Caco-2 (cell line): Measurements from ENCODE around the gene TSPAN1. TPM values are rescaled to one million over a fixed set of nuclear protein-coding genes. Genes with fewer than 3 reads are reported as not detected.

Experiments
- BruUV-seq: library from RNA; stranded (reverse); fragments of 400-500 nt; replicated peaks from 2 replicates; lab custom pipeline; 2021; lab: Mats Ljungman, UMichigan
- CTCF ChIA-PET: fragments of 300-600 bp; sonication (Branson Sonifier 250); formaldehyde crosslinking; loops from one replicate; lab custom pipeline; 2022; ENCODE audit warnings: antibody characterized with exemption; lab: Charles Lee
- POLR2A ChIA-PET: fragments of 300-600 bp; sonication (Branson Sonifier 250); formaldehyde crosslinking; loops from one replicate; lab custom pipeline; 2022; ENCODE audit warnings: antibody characterized with exemption; lab: Charles Lee
- DNase-seq, 2 experiments: peaks; one replicate each; pipeline versions ENCODE4 v3.0.0 to v3.0.0-alpha.2; 2020 to 2022
- H3K27me3 ChIP-seq: replicated peaks from 2 replicates; pipeline ENCODE4 v1.6.0; 2011; ENCODE audit warnings: low read length; ENCODE audit not compliant: control insufficient read depth, insufficient read depth
- H3K36me3 ChIP-seq: 2 replicates; pipeline ENCODE4 v1.5.1; 2011; ENCODE audit warnings: low read length; ENCODE audit not compliant: control insufficient read depth, insufficient read depth
- H3K4me1 ChIP-seq: fragments of 250-450 bp; sonication (Bioruptor Pico); 2 replicates; pipeline ENCODE4 v1.5.1; 2020; ENCODE audit warnings: mild to moderate bottlenecking
- H3K4me3 ChIP-seq: 2 replicates; pipeline ENCODE4 v1.5.1; 2011; ENCODE audit warnings: low read depth, mild to moderate bottlenecking, control low read depth, low read length
- H3K9me3 ChIP-seq: fragments of 250-450 bp; sonication (Bioruptor Pico); 2 replicates; pipeline ENCODE4 v1.5.1; 2020; ENCODE audit warnings: mild to moderate bottlenecking, moderate library complexity
- H3K27ac Mint-ChIP-seq: one replicate; pipeline ENCODE4 v1.8.0; 2022; ENCODE audit warnings: mixed read lengths; ENCODE audit not compliant: unreplicated experiment
- H3K27me3 Mint-ChIP-seq: one replicate; pipeline ENCODE4 v1.8.0; 2022; ENCODE audit warnings: mixed read lengths; ENCODE audit not compliant: insufficient read depth, unreplicated experiment
- H3K36me3 Mint-ChIP-seq: one replicate; pipeline ENCODE4 v1.8.0; 2022; ENCODE audit warnings: mild to moderate bottlenecking, mixed read lengths; ENCODE audit not compliant: insufficient read depth, unreplicated experiment
- H3K4me1 Mint-ChIP-seq: one replicate; pipeline ENCODE4 v1.8.0; 2022; ENCODE audit warnings: low read depth, mixed read lengths; ENCODE audit not compliant: unreplicated experiment
- H3K4me3 Mint-ChIP-seq: one replicate; pipeline ENCODE4 v1.8.0; 2022; ENCODE audit warnings: mild to moderate bottlenecking, moderate library complexity, mixed read lengths; ENCODE audit not compliant: unreplicated experiment
- H3K9me3 Mint-ChIP-seq: one replicate; pipeline ENCODE4 v1.8.0; 2022; ENCODE audit warnings: mixed read lengths; ENCODE audit not compliant: unreplicated experiment
- intact Hi-C: fragments of 100-400 bp; cut with micrococcal nuclease; formaldehyde crosslinking; loops from one replicate; pipeline ENCODE4 v1.10.0; 2022; ENCODE audit not compliant: unreplicated experiment
- total RNA-seq: library from RNA; stranded (reverse); gene quantifications from 2 replicates; pipeline ENCODE4 v1.2.3, GENCODE V29; 2022
- TF ChIP-seq, protein P1 (sequence below), 2 experiments: fragments of 200-600 bp in 1 of 2; IDR thresholded peaks; 1 replicate in 1 of 2; 2 replicates in 1 of 2; pipeline versions ENCODE4 v1.5.1 to v1.8.0; 2011 to 2022; ENCODE audit warnings: antibody characterized with exemption in 1 of 2, control low read depth in 1 of 2, inconsistent platforms in 1 of 2, low read depth in 1 of 2, low read length in 1 of 2, mild to moderate bottlenecking in 1 of 2, moderate library complexity in 1 of 2; ENCODE audit not compliant: insufficient read depth in 1 of 2, severe bottlenecking in 1 of 2, unreplicated experiment in 1 of 2

Gene TSPAN1
- total RNA-seq, 1 experiment from 2014 or later, result 0.34 TPM

DNA sequence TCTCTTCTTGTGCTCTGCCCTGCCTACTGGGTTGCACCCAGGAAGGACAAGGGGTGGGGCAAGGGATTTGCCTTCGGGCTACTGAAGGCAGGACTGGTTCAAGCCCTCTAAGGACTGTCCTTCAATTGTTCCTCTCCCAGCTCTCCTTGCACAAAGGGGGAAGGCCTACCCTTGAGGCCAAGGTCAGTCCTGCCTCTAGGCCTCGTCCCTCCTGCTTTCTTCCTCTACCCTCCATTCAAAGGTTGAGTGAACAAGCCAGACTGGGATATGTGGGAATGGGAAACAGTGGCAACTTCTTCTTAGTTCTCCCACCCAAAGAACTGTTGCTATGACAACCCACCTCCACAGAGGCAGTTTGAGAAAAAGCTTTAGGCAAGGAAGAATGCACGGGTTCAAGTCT lies 30.9 kb downstream of the TSPAN1 start:
- POLR2A ChIA-PET, result no interaction called here
- intact Hi-C loops, result no loop called here
- Histone ChIP-seq H3K4me3 (no peak overlapping the region), H3K27me3 (no peaks in the 10 kb centered on the region), H3K36me3 (no peaks in the 10 kb centered on the region), H3K9me3 (no peaks in the 10 kb centered on the region), H3K4me1 (no peaks in the 10 kb centered on the region)
- no peak for DNase-seq
- Mint-ChIP-seq H3K36me3 (no peaks in the 10 kb centered on the region), H3K4me3 (no peak overlapping the region), H3K27me3 (no peaks in the 10 kb centered on the region), H3K4me1 (no peaks in the 10 kb centered on the region), H3K27ac (no peak overlapping the region), H3K9me3 (no peaks in the 10 kb centered on the region)
- CTCF ChIA-PET, result no interaction called here
- TF ChIP-seq, protein P1, sequence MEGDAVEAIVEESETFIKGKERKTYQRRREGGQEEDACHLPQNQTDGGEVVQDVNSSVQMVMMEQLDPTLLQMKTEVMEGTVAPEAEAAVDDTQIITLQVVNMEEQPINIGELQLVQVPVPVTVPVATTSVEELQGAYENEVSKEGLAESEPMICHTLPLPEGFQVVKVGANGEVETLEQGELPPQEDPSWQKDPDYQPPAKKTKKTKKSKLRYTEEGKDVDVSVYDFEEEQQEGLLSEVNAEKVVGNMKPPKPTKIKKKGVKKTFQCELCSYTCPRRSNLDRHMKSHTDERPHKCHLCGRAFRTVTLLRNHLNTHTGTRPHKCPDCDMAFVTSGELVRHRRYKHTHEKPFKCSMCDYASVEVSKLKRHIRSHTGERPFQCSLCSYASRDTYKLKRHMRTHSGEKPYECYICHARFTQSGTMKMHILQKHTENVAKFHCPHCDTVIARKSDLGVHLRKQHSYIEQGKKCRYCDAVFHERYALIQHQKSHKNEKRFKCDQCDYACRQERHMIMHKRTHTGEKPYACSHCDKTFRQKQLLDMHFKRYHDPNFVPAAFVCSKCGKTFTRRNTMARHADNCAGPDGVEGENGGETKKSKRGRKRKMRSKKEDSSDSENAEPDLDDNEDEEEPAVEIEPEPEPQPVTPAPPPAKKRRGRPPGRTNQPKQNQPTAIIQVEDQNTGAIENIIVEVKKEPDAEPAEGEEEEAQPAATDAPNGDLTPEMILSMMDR (IDR thresholded peaks at IDR 0.05; ENCODE audit: insufficient read depth in 1 of 2, low read depth in 1 of 2, low read length in 1 of 2, severe bottlenecking in 1 of 2, unreplicated experiment in 1 of 2), result no peak
- no TSS peak for BruUV-seq

DNA sequence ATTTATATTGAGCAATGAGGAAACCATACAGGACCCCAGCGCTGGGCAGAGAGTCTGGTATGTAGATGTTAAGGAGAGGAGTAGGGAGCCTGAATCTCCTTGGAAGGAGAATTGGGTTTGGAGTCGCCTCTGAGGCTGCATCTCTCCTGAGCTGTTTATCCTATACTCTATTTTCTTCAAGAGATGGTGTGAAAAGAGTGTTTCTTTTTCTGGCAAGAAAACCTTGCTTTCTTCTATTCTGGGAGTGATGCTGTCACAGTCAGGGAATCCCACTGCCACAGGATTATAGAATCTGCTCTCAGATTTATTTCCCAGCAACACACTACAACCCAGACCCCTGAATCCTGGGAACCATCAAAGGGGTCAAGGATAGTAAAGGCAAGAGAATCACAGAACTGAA lies 31.5 kb downstream of the TSPAN1 start:
- no peaks in the 10 kb centered on the region for H3K4me1 Mint-ChIP-seq
- no peak for DNase-seq
- Histone ChIP-seq H3K36me3 (no peaks in the 10 kb centered on the region), H3K9me3 (no peaks in the 10 kb centered on the region), H3K4me3 (no peak overlapping the region), H3K27me3 (no peaks in the 10 kb centered on the region), H3K4me1 (no peaks in the 10 kb centered on the region)
- TF ChIP-seq, protein P1 (IDR thresholded peaks at IDR 0.05; ENCODE audit: insufficient read depth in 1 of 2, low read depth in 1 of 2, low read length in 1 of 2, severe bottlenecking in 1 of 2, unreplicated experiment in 1 of 2), result no peak
- H3K27me3 Mint-ChIP-seq, result no peaks in the 10 kb centered on the region
- ChIA-PET POLR2A (no interaction called here), CTCF (no interaction called here)
- H3K36me3 Mint-ChIP-seq, result no peaks in the 10 kb centered on the region
- intact Hi-C loops, result no loop called here
- H3K9me3 Mint-ChIP-seq, result no peaks in the 10 kb centered on the region
- no TSS peak for BruUV-seq
- H3K4me3 Mint-ChIP-seq, result no peak overlapping the region
- no peak overlapping the region for H3K27ac Mint-ChIP-seq

DNA sequence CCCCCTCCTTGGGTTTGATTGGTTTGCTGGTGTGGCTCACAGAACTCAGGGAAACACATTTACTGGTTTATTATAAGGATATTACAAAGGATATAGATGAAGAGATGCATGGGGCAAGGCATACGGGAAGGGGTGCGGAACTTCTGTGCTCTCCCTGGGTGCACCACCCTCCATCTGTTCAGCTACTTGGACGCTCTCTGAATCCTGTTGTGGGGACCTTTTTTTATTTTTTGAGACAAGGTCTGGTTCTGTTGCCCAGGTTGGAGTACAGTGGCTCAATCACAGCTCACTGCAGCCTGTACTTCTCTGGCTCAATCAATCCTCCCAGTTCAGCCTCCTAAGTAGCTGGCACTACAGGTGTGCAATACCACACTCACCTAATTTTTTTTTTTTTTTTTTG lies 35.7 kb downstream of the TSPAN1 start:
- Mint-ChIP-seq H3K27ac (no peak overlapping the region), H3K27me3 (no peaks in the 10 kb centered on the region), H3K9me3 (no peaks in the 10 kb centered on the region), H3K36me3 (no peaks in the 10 kb centered on the region), H3K4me3 (no peak overlapping the region), H3K4me1 (no peaks in the 10 kb centered on the region)
- intact Hi-C loops, result no loop called here
- CTCF ChIA-PET, result no interaction called here
- no peaks in the 10 kb centered on the region for H3K4me1 ChIP-seq
- BruUV-seq, result no TSS peak
- no peaks in the 10 kb centered on the region for H3K9me3 ChIP-seq
- POLR2A ChIA-PET, result no interaction called here
- H3K36me3 ChIP-seq, result no peaks in the 10 kb centered on the region
- H3K4me3 ChIP-seq, result no peak overlapping the region
- TF ChIP-seq, protein P1 (IDR thresholded peaks at IDR 0.05; ENCODE audit: insufficient read depth in 1 of 2, low read depth in 1 of 2, low read length in 1 of 2, severe bottlenecking in 1 of 2, unreplicated experiment in 1 of 2), result no peak
- DNase-seq, result no peak
- no peaks in the 10 kb centered on the region for H3K27me3 ChIP-seq
